Gastroesophageal sphincter (tissue), 4 donors: Measurements from ENCODE around the gene ZSWIM4. TPM values are rescaled to one million over a fixed set of nuclear protein-coding genes. Genes with fewer than 3 reads are reported as not detected.
A peak's percentile ranks its signal among the peaks of the same experiment; 100 is the strongest.

Experiments
- ATAC-seq: fragments of 150-250 bp; one replicate; pipeline ENCODE4 v1.9.1; 2016; ENCODE audit warnings: mild to moderate bottlenecking, moderate library complexity
- H3K27ac ChIP-seq, 4 donors: fragments of 200-600 bp; sonication (generic) in 3 of 4; 1 replicate in 3 of 4; 2 replicates in 1 of 4; pipeline ENCODE4 v1.5.1; 2016 to 2019
- H3K27me3 ChIP-seq: fragments of 200-600 bp; sonication (generic); one replicate; pipeline ENCODE4 v1.5.1; 2019
- H3K36me3 ChIP-seq, 2 donors: fragments of 200-600 bp; sonication (generic); one replicate each; pipeline ENCODE4 v1.5.1; 2019; ENCODE audit warnings: control low read depth in 1 of 2
- H3K4me1 ChIP-seq, 3 donors: fragments of 200-600 bp; sonication (generic); 1 replicate in 2 of 3; 2 replicates in 1 of 3; pipeline ENCODE4 v1.5.1; 2016 to 2019; ENCODE audit warnings: control low read depth in 2 of 3
- H3K4me3 ChIP-seq, 2 donors: fragments of 200-600 bp; sonication (generic); one replicate each; pipeline ENCODE4 v1.5.1; 2019; ENCODE audit warnings: mild to moderate bottlenecking in 1 of 2, moderate library complexity in 1 of 2
- H3K9me3 ChIP-seq, 3 donors: fragments of 200-600 bp; sonication (generic); one replicate each; pipeline ENCODE4 v1.5.1; 2017 to 2019; ENCODE audit warnings: control low read depth in 2 of 3
- EP300 ChIP-seq: sonication (generic); formaldehyde crosslinking; IDR thresholded peaks from one replicate; pipeline ENCODE4 v1.6.1; 2017; ENCODE audit warnings: antibody characterized with exemption, mild to moderate bottlenecking
- POLR2A ChIP-seq, 2 donors: fragments of 450-650 bp; IDR thresholded peaks; one replicate each; pipeline ENCODE4 v1.6.1; 2017; ENCODE audit warnings: antibody characterized with exemption in 2 of 2, mild to moderate bottlenecking in 2 of 2, moderate library complexity in 1 of 2
- POLR2AphosphoS5 ChIP-seq: sonication (generic); formaldehyde crosslinking; IDR thresholded peaks from one replicate; pipeline ENCODE4 v1.6.1; 2017; ENCODE audit warnings: antibody characterized with exemption
- WGBS, 2 donors: methylation state at CpG; one replicate each; pipeline ENCODE4 v1.1.5; 2018; ENCODE audit warnings: low coverage in 1 of 2; 5-methylcytosine and 5-hydroxymethylcytosine counted together
- total RNA-seq, 4 donors: library from RNA; depleted of rRNA; stranded (reverse); fragments of >200 nt; gene quantifications; one replicate each; pipeline ENCODE4 v1.1.0, GENCODE V29; 2016
- TF ChIP-seq, protein P1 (sequence below), 4 experiments: fragments of 200-600 bp in 2 of 4; fragments of 450-650 bp in 2 of 4; sonication (generic) in 1 of 4; IDR thresholded peaks; one replicate each; pipeline ENCODE4 v1.5.1; 2017 to 2019; ENCODE audit warnings: antibody characterized with exemption in 4 of 4, mild to moderate bottlenecking in 2 of 4, moderate library complexity in 2 of 4

The ZSWIM4 gene
- total RNA-seq, 4 donors from 2014 or later, result 3.9 to 9.2 (median 4.2) TPM

DNA sequence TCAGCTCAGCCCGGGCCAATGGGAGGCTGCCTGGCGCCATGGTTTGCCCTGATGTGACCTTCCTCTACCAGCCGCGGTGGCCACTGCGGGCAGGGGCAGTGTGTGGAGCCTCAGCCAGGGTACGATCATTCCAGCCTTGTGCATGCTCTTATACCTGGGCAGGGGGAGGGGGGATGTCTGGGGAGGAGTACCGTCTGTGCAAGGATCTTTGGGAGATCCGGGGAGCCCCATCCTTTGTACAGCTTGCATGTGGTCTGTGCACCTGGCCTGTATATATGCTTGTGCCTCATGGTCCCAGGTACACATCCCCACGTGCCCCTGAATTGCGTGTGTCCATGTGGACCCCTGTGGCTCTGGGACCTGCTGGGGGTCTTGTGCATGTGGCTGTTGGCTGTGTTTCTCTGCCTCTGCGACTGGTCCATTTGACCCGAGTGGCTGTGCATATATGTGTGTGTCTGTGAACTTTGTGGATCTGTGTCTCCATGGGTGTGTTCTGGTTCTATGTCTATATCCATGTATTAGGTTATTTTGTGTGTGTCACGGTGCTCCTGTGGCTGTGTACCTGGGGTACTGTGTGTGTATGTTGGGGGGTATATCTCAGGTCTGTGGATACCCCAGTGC is 68.9 kb downstream of the ZSWIM4 start:
- peak overlapping the region in 3 of 4 donors; percentile 89 to 91 (median 89) for H3K27ac ChIP-seq
- H3K4me3 ChIP-seq, result no peak overlapping the region
- no peak for TF ChIP-seq POLR2AphosphoS5
- no peak for TF ChIP-seq POLR2A (IDR thresholded peaks at IDR 0.05)
- no peak for TF ChIP-seq EP300
- TF ChIP-seq, protein P1, sequence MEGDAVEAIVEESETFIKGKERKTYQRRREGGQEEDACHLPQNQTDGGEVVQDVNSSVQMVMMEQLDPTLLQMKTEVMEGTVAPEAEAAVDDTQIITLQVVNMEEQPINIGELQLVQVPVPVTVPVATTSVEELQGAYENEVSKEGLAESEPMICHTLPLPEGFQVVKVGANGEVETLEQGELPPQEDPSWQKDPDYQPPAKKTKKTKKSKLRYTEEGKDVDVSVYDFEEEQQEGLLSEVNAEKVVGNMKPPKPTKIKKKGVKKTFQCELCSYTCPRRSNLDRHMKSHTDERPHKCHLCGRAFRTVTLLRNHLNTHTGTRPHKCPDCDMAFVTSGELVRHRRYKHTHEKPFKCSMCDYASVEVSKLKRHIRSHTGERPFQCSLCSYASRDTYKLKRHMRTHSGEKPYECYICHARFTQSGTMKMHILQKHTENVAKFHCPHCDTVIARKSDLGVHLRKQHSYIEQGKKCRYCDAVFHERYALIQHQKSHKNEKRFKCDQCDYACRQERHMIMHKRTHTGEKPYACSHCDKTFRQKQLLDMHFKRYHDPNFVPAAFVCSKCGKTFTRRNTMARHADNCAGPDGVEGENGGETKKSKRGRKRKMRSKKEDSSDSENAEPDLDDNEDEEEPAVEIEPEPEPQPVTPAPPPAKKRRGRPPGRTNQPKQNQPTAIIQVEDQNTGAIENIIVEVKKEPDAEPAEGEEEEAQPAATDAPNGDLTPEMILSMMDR (IDR thresholded peaks at IDR 0.05), result no peak
- H3K27me3 ChIP-seq, result no peaks in the 10 kb centered on the region
- no peak for ATAC-seq
- H3K9me3 ChIP-seq, result no peaks in the 10 kb centered on the region
- WGBS, 2 donors, result 41% methylated on average over 9 of the region's 13 CpGs; no CpG with 5 or more reads in 1 of the 2 donors
- no peaks in the 10 kb centered on the region for H3K36me3 ChIP-seq
- H3K4me1 ChIP-seq, result peaks cover 0 to 62% (median 15%) of the 10 kb centered on the region in 3 donors

DNA sequence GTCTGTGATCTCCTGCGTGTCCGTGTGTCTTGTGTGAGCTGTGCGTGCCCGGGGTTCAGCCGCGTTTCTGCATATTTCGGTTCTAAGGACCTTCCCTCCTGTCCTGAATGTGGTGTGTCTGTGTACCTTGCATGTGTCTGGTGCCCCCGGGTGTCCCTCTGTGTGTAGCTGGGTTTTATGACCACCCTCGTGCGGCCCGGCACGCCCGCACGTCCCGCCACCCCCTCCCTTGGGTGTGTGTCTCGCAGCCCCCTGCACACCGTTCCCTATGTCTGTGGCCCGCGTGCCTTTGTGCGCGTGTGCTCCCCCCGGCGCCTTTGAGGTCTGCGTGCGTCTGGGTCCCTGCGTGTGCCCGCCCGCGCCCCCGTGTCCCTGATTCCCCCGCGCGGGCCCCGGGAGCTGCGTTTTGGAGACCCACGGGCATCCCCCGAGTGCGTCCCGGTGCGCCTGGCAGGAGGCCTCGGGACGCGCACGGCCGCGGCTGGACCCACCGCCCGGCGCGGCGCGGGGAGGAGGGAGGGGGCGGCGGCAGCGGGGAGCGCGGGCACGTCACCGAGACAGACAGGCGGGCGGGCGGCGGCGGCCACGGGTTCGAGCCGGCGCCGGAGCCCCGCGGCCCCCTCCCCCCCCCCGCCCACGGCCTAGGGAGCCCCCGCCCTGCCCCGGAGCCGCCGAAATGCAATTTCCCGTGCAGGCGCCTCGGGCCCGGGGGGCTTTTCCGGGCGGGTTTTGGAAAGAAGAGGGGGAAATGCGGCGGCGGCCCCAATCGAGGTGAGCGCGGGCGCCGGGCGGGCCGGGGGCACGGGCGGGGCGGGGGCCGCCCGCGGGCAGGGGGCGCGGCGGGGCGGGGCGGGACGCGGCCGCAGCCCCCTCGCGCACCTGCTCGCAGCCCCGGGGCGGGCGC is 69.7 kb downstream of the ZSWIM4 start:
- Histone ChIP-seq H3K27me3 (no peaks in the 10 kb centered on the region), H3K36me3 (no peaks in the 10 kb centered on the region), H3K27ac (peak overlapping the region; percentile 30 to 91 (median 89)), H3K4me1 (peaks cover 0 to 55% (median 15%) of the 10 kb centered on the region in 3 donors), H3K9me3 (no peaks in the 10 kb centered on the region), H3K4me3 (peak overlapping the region; percentile 65 to 85)
- TF ChIP-seq, protein P1 (IDR thresholded peaks at IDR 0.05), result no peak
- TF ChIP-seq POLR2A (IDR thresholded peaks at IDR 0.05) (no peak), EP300 (no peak), POLR2AphosphoS5 (no peak)
- no peak for ATAC-seq
- WGBS, 2 donors, result 8% methylated on average over 7 of the region's 113 CpGs; no CpG with 5 or more reads in 1 of the 2 donors

DNA sequence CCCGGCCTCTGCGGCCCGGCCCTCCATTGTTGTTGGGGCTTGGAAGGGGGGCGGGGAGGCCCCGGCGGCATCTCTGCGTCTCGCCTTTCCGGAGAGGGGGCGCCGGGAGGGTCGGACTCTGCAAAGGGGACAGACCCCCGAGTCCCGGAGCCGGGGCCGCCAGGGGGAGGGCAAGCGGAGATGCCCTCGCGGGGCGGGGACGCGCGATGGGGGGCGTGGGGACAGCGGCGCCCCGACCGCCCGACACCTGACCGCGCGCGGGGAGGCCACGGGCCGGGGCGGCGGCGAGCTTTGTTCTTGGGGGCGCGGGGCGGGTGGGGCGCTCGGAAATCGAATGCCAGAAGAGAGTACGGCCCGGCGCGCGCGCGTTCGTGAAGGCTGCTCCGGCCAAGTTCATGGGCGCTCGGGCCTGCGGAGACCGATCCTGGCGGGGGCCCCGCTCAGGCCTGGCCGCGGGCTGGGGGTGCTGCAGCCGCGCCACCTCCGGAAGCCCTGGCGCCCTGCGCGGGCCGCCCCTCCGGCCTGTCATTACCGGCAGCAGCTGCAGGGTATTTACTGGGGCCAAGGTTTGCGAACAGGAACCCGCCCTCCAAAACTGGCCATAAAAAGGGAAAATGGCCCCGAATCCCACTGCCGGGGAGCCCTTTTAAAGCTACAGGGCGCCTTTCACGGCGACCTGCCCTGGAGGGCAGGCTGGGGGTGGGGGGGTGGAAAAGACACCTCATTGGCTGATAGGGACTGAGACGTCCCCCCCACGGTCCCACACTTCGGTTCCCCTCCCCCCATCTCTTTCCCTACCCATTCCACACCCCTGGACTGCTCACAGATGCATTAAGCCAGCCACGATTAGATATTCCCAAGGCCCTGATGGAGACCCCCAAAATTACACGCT is 70.6 kb downstream of the ZSWIM4 start:
- TF ChIP-seq POLR2A (IDR thresholded peaks at IDR 0.05), result no peak
- TF ChIP-seq, protein P1 (IDR thresholded peaks at IDR 0.05), result peak in 1 of 4 experiments; percentile 8
- H3K4me3 ChIP-seq, result peak overlapping the region; percentile 65 to 85
- no peak for ATAC-seq
- H3K27me3 ChIP-seq, result no peaks in the 10 kb centered on the region
- H3K4me1 ChIP-seq, result peaks cover 0 to 46% (median 15%) of the 10 kb centered on the region in 3 donors
- no peaks in the 10 kb centered on the region for H3K9me3 ChIP-seq
- peak overlapping the region; percentile 34 to 91 (median 89) for H3K27ac ChIP-seq
- no peaks in the 10 kb centered on the region for H3K36me3 ChIP-seq
- WGBS, 2 donors, result 0 to 33% methylated on average over 1 to 5 of the region's 82 CpGs

DNA sequence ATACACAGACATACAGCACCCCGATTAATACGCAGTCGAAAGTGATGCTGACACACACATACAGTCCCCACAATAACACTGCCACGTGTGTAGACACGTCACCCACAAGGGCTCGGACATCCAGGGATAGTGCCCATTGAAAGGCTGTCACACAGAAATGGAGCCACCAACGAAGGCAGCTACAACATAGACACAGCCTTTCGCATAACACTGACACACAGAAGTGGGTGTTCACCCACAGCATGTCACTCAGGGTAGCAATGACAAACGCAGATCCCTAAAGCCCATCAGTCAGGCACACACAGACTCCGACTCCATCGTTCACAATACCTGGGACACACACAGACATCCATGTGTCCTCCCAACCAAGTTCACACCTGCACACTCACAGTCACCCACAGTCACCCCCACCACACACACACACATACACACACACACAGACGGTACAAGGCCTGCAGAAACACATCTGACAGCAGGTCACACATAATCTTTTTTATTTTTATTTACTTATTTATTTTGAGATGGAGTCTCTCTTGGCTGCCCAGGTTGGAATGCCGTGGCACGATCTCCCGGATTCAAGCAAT is 71.3 kb downstream of the ZSWIM4 start:
- Histone ChIP-seq H3K36me3 (no peaks in the 10 kb centered on the region), H3K27ac (peak overlapping the region in 3 of 4 donors; percentile 89 to 91 (median 89)), H3K4me3 (peak overlapping the region in 1 of 2 donors; percentile 85), H3K27me3 (no peaks in the 10 kb centered on the region), H3K4me1 (peaks cover 0 to 39% (median 10%) of the 10 kb centered on the region in 3 donors), H3K9me3 (no peaks in the 10 kb centered on the region)
- no peak for ATAC-seq
- 72 to 73% methylated on average over 5 to 9 of the region's 15 CpGs for WGBS, 2 donors
- TF ChIP-seq, protein P1 (IDR thresholded peaks at IDR 0.05), result no peak
- TF ChIP-seq EP300 (no peak), POLR2AphosphoS5 (no peak), POLR2A (IDR thresholded peaks at IDR 0.05) (no peak)
